ENCODE measurements around the gene CLCN1. TPM values are rescaled to one million over a fixed set of nuclear protein-coding genes. Genes with fewer than 3 reads are reported as not detected.

The CLCN1 gene
- total RNA-seq, 1 donor from 2014 or later, result not detected

DNA sequence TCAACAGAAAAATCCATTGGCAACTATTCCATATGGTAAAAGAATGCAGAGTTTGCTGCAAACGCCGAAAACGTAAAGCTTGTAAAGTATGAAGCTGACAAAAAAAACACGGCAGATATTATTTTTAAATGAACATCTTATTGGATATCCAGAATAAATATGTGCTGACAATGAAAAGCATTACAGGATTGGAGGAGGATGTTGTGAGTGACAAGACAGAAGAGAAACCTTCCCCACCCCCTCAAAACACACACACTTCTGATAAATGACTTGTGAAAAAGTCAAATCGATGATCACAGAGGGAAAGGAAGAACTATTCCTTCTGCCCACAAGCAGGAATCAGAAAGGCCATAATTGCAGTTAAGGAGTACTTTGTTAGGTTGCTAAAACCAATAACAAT is 32.0 kb downstream of the CLCN1 start:
- no peak for DNase-seq (ENCODE audit: low spot score)
- Mint-ChIP-seq H3K4me3 (ENCODE audit: unreplicated experiment) (no peak overlapping the region), H3K4me1 (ENCODE audit: unreplicated experiment) (peaks cover 3% of the 10 kb centered on the region), H3K27ac (ENCODE audit: unreplicated experiment) (no peak overlapping the region), H3K27me3 (ENCODE audit: unreplicated experiment) (peaks cover 3% of the 10 kb centered on the region), H3K36me3 (ENCODE audit: low read depth, unreplicated experiment) (no peaks in the 10 kb centered on the region), H3K9me3 (ENCODE audit: unreplicated experiment) (no peaks in the 10 kb centered on the region)
- TF ChIP-seq, protein P1, sequence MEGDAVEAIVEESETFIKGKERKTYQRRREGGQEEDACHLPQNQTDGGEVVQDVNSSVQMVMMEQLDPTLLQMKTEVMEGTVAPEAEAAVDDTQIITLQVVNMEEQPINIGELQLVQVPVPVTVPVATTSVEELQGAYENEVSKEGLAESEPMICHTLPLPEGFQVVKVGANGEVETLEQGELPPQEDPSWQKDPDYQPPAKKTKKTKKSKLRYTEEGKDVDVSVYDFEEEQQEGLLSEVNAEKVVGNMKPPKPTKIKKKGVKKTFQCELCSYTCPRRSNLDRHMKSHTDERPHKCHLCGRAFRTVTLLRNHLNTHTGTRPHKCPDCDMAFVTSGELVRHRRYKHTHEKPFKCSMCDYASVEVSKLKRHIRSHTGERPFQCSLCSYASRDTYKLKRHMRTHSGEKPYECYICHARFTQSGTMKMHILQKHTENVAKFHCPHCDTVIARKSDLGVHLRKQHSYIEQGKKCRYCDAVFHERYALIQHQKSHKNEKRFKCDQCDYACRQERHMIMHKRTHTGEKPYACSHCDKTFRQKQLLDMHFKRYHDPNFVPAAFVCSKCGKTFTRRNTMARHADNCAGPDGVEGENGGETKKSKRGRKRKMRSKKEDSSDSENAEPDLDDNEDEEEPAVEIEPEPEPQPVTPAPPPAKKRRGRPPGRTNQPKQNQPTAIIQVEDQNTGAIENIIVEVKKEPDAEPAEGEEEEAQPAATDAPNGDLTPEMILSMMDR (IDR thresholded peaks at IDR 0.05; ENCODE audit: unreplicated experiment), result no peak

DNA sequence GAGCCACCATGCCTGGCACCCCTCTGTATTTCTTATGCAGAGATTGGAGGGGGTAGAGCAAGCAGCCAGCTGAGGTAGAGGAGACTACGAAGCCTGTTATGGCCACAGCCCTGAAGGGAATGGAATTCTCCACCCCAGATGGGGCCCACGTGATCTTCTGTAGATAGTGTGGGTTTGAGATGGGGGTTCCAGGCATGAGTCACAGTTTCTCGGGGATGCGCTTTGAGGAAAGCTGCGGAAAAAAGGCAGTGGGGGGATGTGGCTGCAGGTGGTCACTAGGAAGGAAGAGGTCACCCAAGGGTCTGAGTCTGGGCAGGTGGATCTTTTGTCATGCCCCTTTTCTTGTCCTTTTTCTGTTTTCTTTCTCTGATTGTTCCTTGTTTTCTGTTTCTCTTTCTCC is 35.1 kb downstream of the CLCN1 start:
- H3K4me1 Mint-ChIP-seq (ENCODE audit: unreplicated experiment), result no peaks in the 10 kb centered on the region
- no peak for DNase-seq (ENCODE audit: low spot score)
- TF ChIP-seq, protein P1 (IDR thresholded peaks at IDR 0.05; ENCODE audit: unreplicated experiment), result no peak
- H3K9me3 Mint-ChIP-seq (ENCODE audit: unreplicated experiment), result no peaks in the 10 kb centered on the region
- no peak overlapping the region for H3K4me3 Mint-ChIP-seq (ENCODE audit: unreplicated experiment)
- H3K27ac Mint-ChIP-seq (ENCODE audit: unreplicated experiment), result no peak overlapping the region
- H3K27me3 Mint-ChIP-seq (ENCODE audit: unreplicated experiment), result peaks cover 11% of the 10 kb centered on the region
- H3K36me3 Mint-ChIP-seq (ENCODE audit: low read depth, unreplicated experiment), result no peaks in the 10 kb centered on the region

DNA sequence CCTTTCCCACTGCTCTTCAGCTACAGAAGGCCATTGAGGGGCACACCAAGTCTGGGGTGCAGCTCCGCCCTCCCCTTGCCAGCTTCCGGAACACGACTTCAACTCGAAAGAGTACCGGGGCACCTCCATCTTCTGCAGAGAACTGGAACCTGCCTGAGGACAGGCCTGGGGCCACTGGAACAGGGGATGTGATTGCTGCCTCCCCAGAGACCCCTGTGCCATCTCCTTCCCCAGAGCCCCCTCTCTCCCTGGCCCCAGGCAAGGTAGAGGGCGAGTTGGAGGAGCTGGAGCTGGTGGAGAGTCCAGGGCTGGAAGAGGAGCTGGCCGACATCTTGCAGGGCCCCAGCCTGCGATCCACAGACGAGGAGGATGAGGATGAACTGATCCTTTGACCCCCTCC is 35.7 kb downstream of the CLCN1 start:
- no peaks in the 10 kb centered on the region for H3K4me1 Mint-ChIP-seq (ENCODE audit: unreplicated experiment)
- peaks cover 11% of the 10 kb centered on the region for H3K27me3 Mint-ChIP-seq (ENCODE audit: unreplicated experiment)
- no peak overlapping the region for H3K27ac Mint-ChIP-seq (ENCODE audit: unreplicated experiment)
- no peak for DNase-seq (ENCODE audit: low spot score)
- H3K4me3 Mint-ChIP-seq (ENCODE audit: unreplicated experiment), result no peak overlapping the region
- TF ChIP-seq, protein P1 (IDR thresholded peaks at IDR 0.05; ENCODE audit: unreplicated experiment), result no peak
- no peaks in the 10 kb centered on the region for H3K36me3 Mint-ChIP-seq (ENCODE audit: low read depth, unreplicated experiment)
- no peaks in the 10 kb centered on the region for H3K9me3 Mint-ChIP-seq (ENCODE audit: unreplicated experiment)

DNA sequence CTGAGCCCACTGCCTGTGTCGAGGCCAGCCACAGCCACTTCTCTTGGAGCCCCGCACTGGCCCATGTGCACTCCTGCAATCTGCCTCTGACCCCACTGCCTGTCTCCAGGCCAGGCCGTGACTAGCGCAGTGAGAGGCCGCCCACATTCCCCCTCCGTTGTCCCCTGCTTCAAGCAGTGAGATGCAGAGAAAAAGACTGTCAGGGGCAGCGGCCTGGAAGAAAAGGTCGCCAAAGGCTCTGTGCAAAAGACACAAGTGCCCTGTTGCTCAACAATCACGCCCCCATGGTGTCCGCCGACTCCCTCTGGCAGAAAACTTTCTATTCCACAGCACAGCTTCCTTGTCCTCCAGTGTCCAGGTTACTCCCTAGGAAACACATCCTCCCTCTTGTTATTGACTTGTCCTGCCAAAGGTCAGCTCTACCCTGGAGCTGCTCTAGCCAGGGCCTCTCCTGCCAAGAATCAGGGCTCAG is 36.7 kb downstream of the CLCN1 start:
- DNase-seq (ENCODE audit: low spot score), result no peak
- no peaks in the 10 kb centered on the region for H3K36me3 Mint-ChIP-seq (ENCODE audit: low read depth, unreplicated experiment)
- H3K9me3 Mint-ChIP-seq (ENCODE audit: unreplicated experiment), result no peaks in the 10 kb centered on the region
- H3K27me3 Mint-ChIP-seq (ENCODE audit: unreplicated experiment), result peaks cover 11% of the 10 kb centered on the region
- no peak overlapping the region for H3K4me3 Mint-ChIP-seq (ENCODE audit: unreplicated experiment)
- no peaks in the 10 kb centered on the region for H3K4me1 Mint-ChIP-seq (ENCODE audit: unreplicated experiment)
- no peak overlapping the region for H3K27ac Mint-ChIP-seq (ENCODE audit: unreplicated experiment)
- TF ChIP-seq, protein P1 (IDR thresholded peaks at IDR 0.05; ENCODE audit: unreplicated experiment), result no peak

DNA sequence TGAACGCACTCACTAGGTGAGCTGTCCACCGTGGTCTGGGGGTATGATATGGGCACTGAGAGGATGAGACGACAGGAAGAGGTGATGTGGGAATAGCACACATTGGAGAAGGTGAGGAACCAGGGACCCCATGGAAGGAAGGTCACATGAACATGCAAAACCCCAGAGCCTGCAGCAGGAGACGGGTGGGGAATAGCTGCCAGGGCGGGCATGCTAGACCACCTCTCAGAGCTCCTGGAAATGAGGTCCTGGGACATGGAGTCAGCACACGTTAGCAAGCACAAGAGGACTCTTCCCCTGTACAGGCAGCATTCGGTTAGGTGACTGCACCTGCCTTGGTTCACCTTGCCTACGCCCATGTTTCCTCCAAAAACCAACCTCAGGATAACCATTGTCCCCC is 38.5 kb downstream of the CLCN1 start:
- Mint-ChIP-seq H3K9me3 (ENCODE audit: unreplicated experiment) (no peaks in the 10 kb centered on the region), H3K27me3 (ENCODE audit: unreplicated experiment) (peaks cover 11% of the 10 kb centered on the region), H3K27ac (ENCODE audit: unreplicated experiment) (no peak overlapping the region), H3K4me1 (ENCODE audit: unreplicated experiment) (no peaks in the 10 kb centered on the region), H3K4me3 (ENCODE audit: unreplicated experiment) (no peak overlapping the region), H3K36me3 (ENCODE audit: low read depth, unreplicated experiment) (no peaks in the 10 kb centered on the region)
- TF ChIP-seq, protein P1 (IDR thresholded peaks at IDR 0.05; ENCODE audit: unreplicated experiment), result no peak
- DNase-seq (ENCODE audit: low spot score), result no peak
